ENCODE results near the gene CYB561A3.
"Not testable (repeated sequence)": the region's sequence is repeated elsewhere in the genome, so short reads cannot be mapped to it uniquely, and the experiment has no call there.

Gene CYB561A3

DNA sequence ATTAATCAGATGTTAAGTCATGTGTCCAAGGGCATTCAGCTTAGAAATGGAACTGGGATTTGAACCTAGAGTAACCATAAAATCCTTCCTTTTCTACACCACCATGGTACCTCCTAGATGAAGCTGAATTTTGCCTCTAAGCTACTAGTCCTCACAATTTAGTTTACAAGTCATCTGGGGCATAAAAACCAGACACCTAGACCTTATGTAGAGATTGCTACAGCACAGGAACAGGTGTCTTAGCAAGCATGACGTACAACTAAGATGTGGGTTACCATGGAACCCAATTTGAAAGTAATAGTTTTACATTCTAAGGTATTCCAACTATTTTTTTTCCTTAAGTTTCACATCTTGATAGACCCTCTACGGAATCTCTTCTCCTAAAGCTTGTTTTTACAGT is 39.9 kb upstream of the CYB561A3 start:
- DNase-seq (ENCODE audit: low read depth): no peak
- H3K4me3 ChIP-seq (ENCODE audit: low read length): no peak overlapping the region
- TF ChIP-seq, protein P1, sequence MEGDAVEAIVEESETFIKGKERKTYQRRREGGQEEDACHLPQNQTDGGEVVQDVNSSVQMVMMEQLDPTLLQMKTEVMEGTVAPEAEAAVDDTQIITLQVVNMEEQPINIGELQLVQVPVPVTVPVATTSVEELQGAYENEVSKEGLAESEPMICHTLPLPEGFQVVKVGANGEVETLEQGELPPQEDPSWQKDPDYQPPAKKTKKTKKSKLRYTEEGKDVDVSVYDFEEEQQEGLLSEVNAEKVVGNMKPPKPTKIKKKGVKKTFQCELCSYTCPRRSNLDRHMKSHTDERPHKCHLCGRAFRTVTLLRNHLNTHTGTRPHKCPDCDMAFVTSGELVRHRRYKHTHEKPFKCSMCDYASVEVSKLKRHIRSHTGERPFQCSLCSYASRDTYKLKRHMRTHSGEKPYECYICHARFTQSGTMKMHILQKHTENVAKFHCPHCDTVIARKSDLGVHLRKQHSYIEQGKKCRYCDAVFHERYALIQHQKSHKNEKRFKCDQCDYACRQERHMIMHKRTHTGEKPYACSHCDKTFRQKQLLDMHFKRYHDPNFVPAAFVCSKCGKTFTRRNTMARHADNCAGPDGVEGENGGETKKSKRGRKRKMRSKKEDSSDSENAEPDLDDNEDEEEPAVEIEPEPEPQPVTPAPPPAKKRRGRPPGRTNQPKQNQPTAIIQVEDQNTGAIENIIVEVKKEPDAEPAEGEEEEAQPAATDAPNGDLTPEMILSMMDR (IDR thresholded peaks at IDR 0.05; ENCODE audit: insufficient read depth, low read depth, low read length, missing control alignments): no peak

DNA sequence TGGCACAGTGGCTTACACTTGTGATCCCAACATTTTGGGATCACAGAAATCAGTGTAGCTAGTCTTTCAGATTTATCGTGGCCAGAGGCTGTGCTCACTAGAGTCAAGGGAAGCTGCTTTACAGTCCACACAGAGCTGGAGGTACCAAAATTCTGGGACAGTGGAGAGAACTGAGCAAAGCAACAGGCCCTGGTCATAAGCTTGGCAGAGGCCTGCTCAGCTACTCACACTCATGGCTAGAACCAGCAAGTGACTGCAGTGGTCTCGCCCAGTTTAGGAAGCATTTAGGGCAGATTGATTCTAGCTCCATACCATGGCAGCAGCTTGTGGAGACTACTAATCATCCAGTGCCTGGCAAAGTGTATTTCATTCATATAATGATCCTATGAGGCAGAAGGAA is 39.5 kb upstream of the CYB561A3 start:
- no peak overlapping the region for H3K4me3 ChIP-seq (ENCODE audit: low read length)
- DNase-seq (ENCODE audit: low read depth): no peak
- TF ChIP-seq, protein P1 (IDR thresholded peaks at IDR 0.05; ENCODE audit: insufficient read depth, low read depth, low read length, missing control alignments): no peak

DNA sequence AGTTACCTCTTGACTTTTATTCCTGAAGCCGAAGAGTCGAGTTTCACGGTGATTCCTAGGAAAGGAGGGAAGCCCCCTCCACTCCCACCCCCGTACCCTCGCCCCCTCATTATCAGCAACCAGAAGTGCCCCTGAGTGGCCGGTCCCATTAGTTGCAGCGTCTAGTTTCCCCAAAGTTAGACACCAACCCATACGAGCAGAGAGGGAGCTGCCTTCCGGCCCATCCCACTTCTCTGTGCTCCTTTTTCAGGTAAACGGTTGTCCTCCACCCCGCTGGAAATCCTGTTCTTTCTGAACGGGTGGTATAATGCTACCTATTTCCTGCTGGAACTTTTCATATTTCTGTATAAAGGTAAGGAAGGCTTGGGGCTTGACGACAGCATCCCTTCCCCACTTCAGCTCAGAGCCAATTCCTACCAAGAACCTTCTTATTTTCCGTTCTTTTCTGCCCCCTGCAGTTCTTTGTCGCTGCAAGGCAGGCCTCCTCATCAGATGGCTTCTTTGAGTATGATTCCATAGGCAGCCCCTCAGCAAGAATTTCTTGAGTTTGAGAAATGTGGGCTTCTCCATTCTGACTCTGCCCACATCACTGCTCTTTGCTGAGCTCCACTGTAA is 31.4 kb upstream of the CYB561A3 start:
- TF ChIP-seq, protein P1 (IDR thresholded peaks at IDR 0.05; ENCODE audit: insufficient read depth, low read depth, low read length, missing control alignments): peak; percentile 36
- DNase-seq (ENCODE audit: low read depth): no peak
- peak overlapping the region; percentile 87 for H3K4me3 ChIP-seq (ENCODE audit: low read length)

DNA sequence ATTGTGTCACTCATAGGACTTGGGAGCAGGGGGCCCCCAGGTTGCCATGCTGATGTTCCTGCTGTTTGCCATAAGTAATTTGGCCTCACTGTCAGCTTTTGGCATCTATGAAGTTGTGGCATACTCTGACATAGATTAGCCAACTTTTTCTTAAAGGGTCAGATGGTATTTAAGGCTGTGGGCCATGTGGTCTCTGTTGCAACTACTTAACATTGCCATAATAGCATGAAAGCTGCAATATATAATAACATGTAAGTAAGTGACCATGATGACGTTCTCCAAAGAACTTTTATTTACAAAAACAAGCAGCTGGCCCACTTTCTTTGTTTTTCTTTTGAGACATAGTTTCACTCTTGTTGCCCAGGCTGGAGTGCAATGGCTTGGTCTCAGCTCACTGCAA is 28.5 kb upstream of the CYB561A3 start:
- H3K4me3 ChIP-seq (ENCODE audit: low read length): no peak overlapping the region
- TF ChIP-seq, protein P1 (IDR thresholded peaks at IDR 0.05; ENCODE audit: insufficient read depth, low read depth, low read length, missing control alignments): no peak
- DNase-seq (ENCODE audit: low read depth): no peak

DNA sequence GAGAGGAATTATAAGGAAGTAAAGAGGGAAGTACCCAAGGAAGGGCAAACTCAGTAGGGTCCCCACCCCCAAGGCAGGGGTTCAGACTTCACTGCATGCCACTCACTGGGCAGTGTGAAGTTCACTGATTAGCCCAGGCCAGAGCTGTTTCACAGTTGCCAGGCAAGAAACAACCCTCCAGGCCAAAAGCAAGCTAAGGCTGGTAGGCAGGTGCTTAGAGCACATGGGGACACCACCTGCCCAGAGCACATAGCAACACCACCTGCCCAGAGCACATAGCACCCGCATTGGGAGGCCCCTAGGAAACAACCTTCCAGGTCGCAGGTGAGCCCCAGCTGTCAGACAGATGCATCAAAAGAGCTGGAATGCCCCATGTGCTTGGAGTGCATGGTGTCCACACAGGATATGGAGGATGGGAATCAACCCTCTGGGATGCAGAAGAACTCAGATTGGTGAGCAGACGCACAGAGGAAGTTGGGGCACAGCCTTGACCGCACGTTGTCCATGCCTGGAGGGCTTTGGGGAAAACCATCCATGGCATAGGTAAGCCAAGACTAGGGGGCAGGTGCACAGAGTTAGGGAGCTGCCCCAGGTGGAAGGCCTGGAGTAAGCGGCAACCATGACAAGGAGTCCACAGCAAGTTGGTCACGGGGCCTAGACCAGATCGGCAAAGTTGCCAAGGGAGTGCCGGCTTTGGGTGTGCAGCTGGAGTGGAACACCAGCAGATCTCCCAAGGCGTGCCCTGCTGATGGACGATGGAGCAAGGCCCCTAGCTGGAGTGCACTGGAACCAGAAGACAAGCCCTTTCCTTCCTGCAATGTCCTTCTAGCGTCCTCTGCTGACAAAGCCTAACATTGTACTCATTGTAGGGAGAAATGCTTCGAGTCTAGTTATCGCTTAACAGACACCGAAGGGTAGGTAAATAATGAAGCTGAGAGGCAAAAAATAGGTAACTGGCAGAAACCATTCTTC is 22.9 kb upstream of the CYB561A3 start:
- peak; percentile 60 for DNase-seq (ENCODE audit: low read depth)
- TF ChIP-seq, protein P1 (IDR thresholded peaks at IDR 0.05; ENCODE audit: insufficient read depth, low read depth, low read length, missing control alignments): peak; percentile 48
- no peak overlapping the region for H3K4me3 ChIP-seq (ENCODE audit: low read length)

DNA sequence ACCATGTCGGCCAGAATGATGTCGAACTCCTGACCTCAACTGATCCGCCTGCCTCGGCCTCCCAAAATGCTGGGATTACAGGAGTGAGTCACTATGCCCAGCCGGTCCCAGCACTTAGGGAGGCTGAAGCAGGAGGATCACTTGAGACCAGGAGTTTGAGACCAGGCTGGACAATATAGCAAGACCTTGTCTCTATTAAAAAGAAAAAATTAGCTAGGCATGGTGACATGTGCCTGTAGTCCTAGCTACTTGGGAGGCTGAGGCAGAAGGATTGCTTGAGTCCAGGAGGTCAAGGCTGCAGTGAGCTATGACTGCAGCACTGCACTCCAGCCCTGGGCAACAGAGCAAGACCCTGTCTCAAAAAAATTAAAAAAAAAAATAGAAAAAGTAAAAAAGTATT is 22.2 kb upstream of the CYB561A3 start:
- not testable (repeated sequence) for H3K4me3 ChIP-seq (ENCODE audit: low read length); DNase-seq (ENCODE audit: low read depth)

DNA sequence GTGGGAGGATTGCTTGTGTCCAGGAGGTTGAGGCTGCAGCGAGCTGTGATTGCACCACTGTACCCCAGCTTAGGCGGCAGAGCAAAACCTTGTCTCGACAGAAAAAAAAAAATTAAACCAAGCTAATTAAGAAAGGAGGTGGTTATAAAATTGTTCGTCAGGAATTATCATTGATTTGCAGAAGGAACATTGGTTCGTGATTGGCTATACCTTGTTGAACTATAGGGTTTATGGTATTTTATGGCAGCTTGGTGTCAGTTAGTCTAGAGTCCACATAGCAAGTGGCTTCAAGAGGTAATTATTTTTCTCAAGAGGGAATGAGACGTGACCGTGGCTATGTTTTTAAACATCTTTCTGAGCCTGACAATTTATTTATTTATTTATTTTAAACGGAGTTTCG is 19.2 kb upstream of the CYB561A3 start:
- TF ChIP-seq, protein P1 (IDR thresholded peaks at IDR 0.05; ENCODE audit: insufficient read depth, low read depth, low read length, missing control alignments): no peak
- H3K4me3 ChIP-seq (ENCODE audit: low read length): no peak overlapping the region
- no peak for DNase-seq (ENCODE audit: low read depth)

Measured in epithelial cell of esophagus (primary cell).